Measurements from ENCODE around the gene PALD1.

Gene PALD1

GRCh38 chr10:70500812-70501301, 22.3 kb downstream of the PALD1 start:
- DNase-seq (ENCODE audit: insufficient read length, low spot score) (no peak), FAIRE-seq (no peak)
- TF ChIP-seq CTCF (IDR thresholded peaks at IDR 0.05; ENCODE audit: insufficient read depth, missing control alignments), result no peak

- FAIRE-seq (no peak), DNase-seq (ENCODE audit: insufficient read length, low spot score) (no peak)
- TF ChIP-seq CTCF (IDR thresholded peaks at IDR 0.05; ENCODE audit: insufficient read depth, missing control alignments), result no peak
Measured at GRCh38 chr10:70502406-70502805, 23.8 kb downstream of the PALD1 start.

- DNase-seq (ENCODE audit: insufficient read length, low spot score), result no peak
- no peak for FAIRE-seq
Measured at GRCh38 chr10:70503776-70504175, 25.2 kb downstream of the PALD1 start.

GRCh38 chr10:70504521-70505358, 26.2 kb downstream of the PALD1 start:
- FAIRE-seq, result no peak
- DNase-seq (ENCODE audit: insufficient read length, low spot score), result no peak
- TF ChIP-seq CTCF (IDR thresholded peaks at IDR 0.05; ENCODE audit: insufficient read depth, missing control alignments), result no peak

More at GRCh38 chr10:70503776-70504175, 25.2 kb downstream of the PALD1 start:
- no peak for TF ChIP-seq CTCF (IDR thresholded peaks at IDR 0.05; ENCODE audit: insufficient read depth, missing control alignments)

GRCh38 chr10:70505908-70506307, 27.3 kb downstream of the PALD1 start:
- DNase-seq (ENCODE audit: insufficient read length, low spot score) (no peak), FAIRE-seq (no peak)
- TF ChIP-seq CTCF (IDR thresholded peaks at IDR 0.05; ENCODE audit: insufficient read depth, missing control alignments), result no peak

GRCh38 chr10:70507966-70508365, 29.4 kb downstream of the PALD1 start:
- DNase-seq (ENCODE audit: insufficient read length, low spot score) (no peak), FAIRE-seq (no peak)
- TF ChIP-seq CTCF (IDR thresholded peaks at IDR 0.05; ENCODE audit: insufficient read depth, missing control alignments), result no peak

Data from D721Med (cell line).